OCI-LY7 (cell line): Measurements from ENCODE around the gene METAP1D. TPM values are rescaled to one million over a fixed set of nuclear protein-coding genes. Genes with fewer than 3 reads are reported as not detected.
A peak's percentile ranks its signal among the peaks of the same experiment; 100 is the strongest.

Experiments used
- Bru-seq: library from RNA; stranded (reverse); fragments of 400-500 nt; gene quantifications from one replicate; lab custom pipeline; 2021; lab: Mats Ljungman, UMichigan
- BruChase-seq, 2 experiments: library from RNA; stranded (reverse); fragments of 400-500 nt; gene quantifications; one replicate each; lab custom pipeline; 2021; lab: Mats Ljungman, UMichigan
- BruUV-seq: library from RNA; stranded (reverse); fragments of 400-500 nt; replicated peaks from 2 replicates; lab custom pipeline; 2021; lab: Mats Ljungman, UMichigan
- CTCF ChIA-PET: fragments of 300-600 bp; sonication (Branson Sonifier 250); formaldehyde crosslinking; loops from one replicate; lab custom pipeline; 2022; ENCODE audit warnings: antibody characterized with exemption; ENCODE audit not compliant: unreplicated experiment; lab: Charles Lee
- POLR2A ChIA-PET: fragments of 300-600 bp; sonication (Branson Sonifier 250); formaldehyde crosslinking; loops from one replicate; lab custom pipeline; 2022; ENCODE audit warnings: antibody characterized with exemption; lab: Charles Lee
- DNase-seq: peaks from one replicate; pipeline ENCODE4 v3.0.0-alpha.2; 2015; ENCODE audit warnings: low spot score
- H2AFZ ChIP-seq: fragments of 200-600 bp; sonication (generic), shearing (Covaris generic); 2 replicates; pipeline ENCODE4 v1.6.1; 2014; ENCODE audit warnings: mild to moderate bottlenecking, antibody characterized with exemption, low read length, moderate library complexity
- H3K27ac ChIP-seq: fragments of 200-600 bp; sonication (generic); 2 replicates; pipeline ENCODE4 v1.5.1; 2014; ENCODE audit warnings: mixed run types, low read depth, mild to moderate bottlenecking, moderate library complexity, low read length, inconsistent platforms; ENCODE audit not compliant: poor library complexity, severe bottlenecking
- H3K36me3 ChIP-seq: fragments of 200-600 bp; sonication (generic); 2 replicates; pipeline ENCODE4 v1.6.1; 2014; ENCODE audit warnings: mild to moderate bottlenecking, antibody characterized with exemption, low read length, moderate library complexity, mixed read lengths; ENCODE audit not compliant: insufficient read depth
- H3K4me1 ChIP-seq: fragments of 200-600 bp; sonication (generic); 2 replicates; pipeline ENCODE4 v1.5.1; 2014; ENCODE audit warnings: mild to moderate bottlenecking, low read length; ENCODE audit not compliant: insufficient read depth, poor library complexity, severe bottlenecking
- H3K4me2 ChIP-seq: fragments of 200-600 bp; sonication (generic); 2 replicates; pipeline ENCODE4 v1.6.1; 2014; ENCODE audit warnings: mild to moderate bottlenecking, low read length
- H3K4me3 ChIP-seq: fragments of 200-600 bp; sonication (generic); 2 replicates; pipeline ENCODE4 v1.5.1; 2014; ENCODE audit warnings: mild to moderate bottlenecking, low read depth, low read length; ENCODE audit not compliant: poor library complexity, severe bottlenecking
- H3K79me2 ChIP-seq: fragments of 200-600 bp; sonication (generic); 2 replicates; pipeline ENCODE4 v1.6.1; 2016; ENCODE audit warnings: low read depth, mild to moderate bottlenecking, low read length, moderate library complexity, mixed read lengths; ENCODE audit not compliant: insufficient read depth
- H3K9me2 ChIP-seq: fragments of 200-600 bp; sonication (generic); 2 replicates; pipeline ENCODE4 v1.6.1; 2016; ENCODE audit warnings: mild to moderate bottlenecking, low read length, mixed read lengths; ENCODE audit not compliant: insufficient read depth
- H3K9me3 ChIP-seq: fragments of 200-600 bp; sonication (generic); 2 replicates; pipeline ENCODE4 v1.6.1; 2014; ENCODE audit warnings: mild to moderate bottlenecking, mixed run types, low read length, mixed read lengths
- H4K20me1 ChIP-seq: fragments of 200-600 bp; sonication (generic); 2 replicates; pipeline ENCODE4 v1.6.1; 2014; ENCODE audit warnings: mild to moderate bottlenecking, antibody characterized with exemption, low read length, moderate library complexity, mixed read lengths; ENCODE audit not compliant: insufficient read depth
- CTCF ChIP-seq: fragments of 200-600 bp; sonication (generic); conservative IDR thresholded peaks from 2 replicates; pipeline ENCODE4 v1.5.1; 2014; ENCODE audit warnings: mild to moderate bottlenecking, antibody characterized with exemption, low read length, moderate library complexity, mixed read lengths
- EZH2phosphoT487 ChIP-seq: fragments of 200-600 bp; sonication (generic); IDR thresholded peaks from 2 replicates; pipeline ENCODE4 v1.6.1; 2018; ENCODE audit warnings: low read depth, borderline replicate concordance, mild to moderate bottlenecking, mixed run types, antibody characterized with exemption, low read length, moderate library complexity, mixed read lengths
- intact Hi-C: fragments of 100-400 bp; cut with micrococcal nuclease; formaldehyde crosslinking; loops from one replicate; pipeline ENCODE4 v1.10.0; 2022; ENCODE audit not compliant: unreplicated experiment
- long read RNA-seq: library from polyadenylated mRNA; stranded (forward); transcript quantifications from one replicate; pipeline ENCODE4 v2.0.0, GENCODE V29; 2022
- total RNA-seq, 2 experiments: library from RNA; depleted of rRNA in 1 of 2; stranded (reverse); fragments of >200 nt in 1 of 2; shearing (Covaris generic) in 1 of 2; gene quantifications; 2 replicates each; pipeline ENCODE4 v1.2.3, GENCODE V29; 2014 to 2022

Gene METAP1D
- 4.5 and 11.0 TPM in 2 replicates for total RNA-seq (2014; rRNA removed; shearing (Covaris generic))
- 8.7 and 11.8 TPM in 2 replicates for total RNA-seq (2022)
- percentile 54 among the genes with signal in this experiment for Bru-seq, nascent RNA
- percentile 58 among the genes with signal in this experiment for BruChase-seq, experiment 1, labeled RNA remaining after a 6-hour chase
- BruChase-seq, experiment 2, labeled RNA remaining after a 2-hour chase, result percentile 58 among the genes with signal in this experiment
- long read RNA-seq, partial matches to known transcripts, result 2 of 9 reads
- long read RNA-seq, other reads (novel, unspliced or antisense), result 5 of 9 reads

- no peak; the same call in 1 of the 2 replicates for TF ChIP-seq CTCF
- TF ChIP-seq EZH2phosphoT487, result no peak
- DNase-seq, result peak; percentile 94
- peak within 1 kb of the TSS; percentile 95 for H2AFZ ChIP-seq
- peak within 1 kb of the TSS; percentile 92 for H3K4me2 ChIP-seq
- peak within 1 kb of the TSS; percentile 7 for H3K27ac ChIP-seq
- H3K9me2 ChIP-seq, result no peaks in the 10 kb centered on the region
- no peaks in the 10 kb centered on the region for H3K79me2 ChIP-seq
- no peaks in the 10 kb centered on the region for H3K9me3 ChIP-seq
- TSS peak; percentile 91 for BruUV-seq
- peaks cover 18% of the 10 kb centered on the region for H3K4me1 ChIP-seq
- intact Hi-C loops, result loop anchor here (10.0 kb wide), 1 partner anchor 105 kb away; the partner anchor contains the start of gene DLX2
- ChIA-PET POLR2A (interaction anchor here (1.0 to 1.4 kb wide), 2 partner anchors 15 to 30 kb away, joined by 3 to 5 read pairs; no protein-coding TSS in a partner anchor), CTCF (no interaction called here)
- H4K20me1 ChIP-seq, result no peaks in the 10 kb centered on the region
- H3K4me3 ChIP-seq, result peak within 1 kb of the TSS; percentile 70
- H3K36me3 ChIP-seq, result no peaks in the 10 kb centered on the region
These were observed at the start of gene METAP1D for GRCh38 chr2:171999604-172000469. TSS of gene METAP1D (plus strand) at chr2:171999953. CDS start at chr2:171999970, 17 bp downstream.

GRCh38 chr2:171952276-171952675 lies 47.5 kb upstream of the METAP1D start:
- H3K79me2 ChIP-seq, result no peaks in the 10 kb centered on the region
- TF ChIP-seq CTCF (no peak), EZH2phosphoT487 (no peak)
- intact Hi-C loops, result no loop called here
- H2AFZ ChIP-seq, result no peak overlapping the region
- H3K4me1 ChIP-seq, result no peaks in the 10 kb centered on the region
- no peaks in the 10 kb centered on the region for H3K9me3 ChIP-seq
- H3K36me3 ChIP-seq, result peaks cover 83% of the 10 kb centered on the region
- H3K9me2 ChIP-seq, result no peaks in the 10 kb centered on the region
- H4K20me1 ChIP-seq, result no peaks in the 10 kb centered on the region; the same call in 1 of the 2 replicates
- H3K27ac ChIP-seq, result no peak overlapping the region
- POLR2A ChIA-PET, result interaction anchor here (1.0 kb wide), 1 partner anchor 17 kb away, joined by 3 read pairs; no protein-coding TSS in a partner anchor
- no peak overlapping the region for H3K4me3 ChIP-seq
- CTCF ChIA-PET, result no interaction called here
- no peak overlapping the region for H3K4me2 ChIP-seq
- no peak for DNase-seq
- BruUV-seq, result no TSS peak
